HG02852 (cell line): ENCODE measurements around the gene URI1.
"Not testable (repeated sequence)": the region's sequence is repeated elsewhere in the genome, so short reads cannot be mapped to it uniquely, and the experiment has no call there.

Experiments
- ATAC-seq: cut with Tn5 transposase; IDR thresholded peaks from one replicate; pipeline ENCODE4 v1.9.1; 2021; ENCODE audit warnings: mild to moderate bottlenecking, moderate library complexity; ENCODE audit not compliant: unreplicated experiment

The URI1 gene

GRCh38 chr19:29942404-29943261 is 594 bp downstream of the URI1 start:
- peak; percentile 70 for ATAC-seq

- ATAC-seq: no peak
Observed at GRCh38 chr19:29943615-29944014, 1.6 kb downstream of the URI1 start.

GRCh38 chr19:29944390-29945012 is 2.5 kb downstream of the URI1 start:
- no peak for ATAC-seq

GRCh38 chr19:29945017-29945416 is 3.0 kb downstream of the URI1 start:
- ATAC-seq: no peak

- ATAC-seq: no peak
Observed at GRCh38 chr19:29945433-29945832, 3.4 kb downstream of the URI1 start.

GRCh38 chr19:29946645-29947044 is 4.6 kb downstream of the URI1 start:
- no peak for ATAC-seq

GRCh38 chr19:29947871-29948270 is 5.8 kb downstream of the URI1 start:
- no peak for ATAC-seq

- ATAC-seq: not testable (repeated sequence)
Observed at GRCh38 chr19:29948759-29949470, 6.9 kb downstream of the URI1 start.

- no peak for ATAC-seq
Observed at GRCh38 chr19:29952177-29952576, 10.1 kb downstream of the URI1 start.

- no peak for ATAC-seq
Observed at GRCh38 chr19:29952646-29953045, 10.6 kb downstream of the URI1 start.

- ATAC-seq: no peak
Observed at GRCh38 chr19:29953352-29954247, 11.6 kb downstream of the URI1 start.

- no peak for ATAC-seq
Observed at GRCh38 chr19:29956855-29957254, 14.8 kb downstream of the URI1 start.

- no peak for ATAC-seq
Observed at GRCh38 chr19:29961311-29961710, 19.3 kb downstream of the URI1 start.

- no peak for ATAC-seq
Observed at GRCh38 chr19:29962793-29963192, 20.8 kb downstream of the URI1 start.

- ATAC-seq: no peak
Observed at GRCh38 chr19:29963576-29963975, 21.5 kb downstream of the URI1 start.

GRCh38 chr19:29964171-29964570 is 22.1 kb downstream of the URI1 start:
- ATAC-seq: no peak

GRCh38 chr19:29965492-29965891 is 23.5 kb downstream of the URI1 start:
- ATAC-seq: no peak

GRCh38 chr19:29966142-29966541 is 24.1 kb downstream of the URI1 start:
- not testable (repeated sequence) for ATAC-seq

- no peak for ATAC-seq
Observed at GRCh38 chr19:29966588-29967249, 24.7 kb downstream of the URI1 start.

- ATAC-seq: no peak
Observed at GRCh38 chr19:29967623-29968022, 25.6 kb downstream of the URI1 start.
